ENCODE data around the gene MOGAT3.

DNA sequence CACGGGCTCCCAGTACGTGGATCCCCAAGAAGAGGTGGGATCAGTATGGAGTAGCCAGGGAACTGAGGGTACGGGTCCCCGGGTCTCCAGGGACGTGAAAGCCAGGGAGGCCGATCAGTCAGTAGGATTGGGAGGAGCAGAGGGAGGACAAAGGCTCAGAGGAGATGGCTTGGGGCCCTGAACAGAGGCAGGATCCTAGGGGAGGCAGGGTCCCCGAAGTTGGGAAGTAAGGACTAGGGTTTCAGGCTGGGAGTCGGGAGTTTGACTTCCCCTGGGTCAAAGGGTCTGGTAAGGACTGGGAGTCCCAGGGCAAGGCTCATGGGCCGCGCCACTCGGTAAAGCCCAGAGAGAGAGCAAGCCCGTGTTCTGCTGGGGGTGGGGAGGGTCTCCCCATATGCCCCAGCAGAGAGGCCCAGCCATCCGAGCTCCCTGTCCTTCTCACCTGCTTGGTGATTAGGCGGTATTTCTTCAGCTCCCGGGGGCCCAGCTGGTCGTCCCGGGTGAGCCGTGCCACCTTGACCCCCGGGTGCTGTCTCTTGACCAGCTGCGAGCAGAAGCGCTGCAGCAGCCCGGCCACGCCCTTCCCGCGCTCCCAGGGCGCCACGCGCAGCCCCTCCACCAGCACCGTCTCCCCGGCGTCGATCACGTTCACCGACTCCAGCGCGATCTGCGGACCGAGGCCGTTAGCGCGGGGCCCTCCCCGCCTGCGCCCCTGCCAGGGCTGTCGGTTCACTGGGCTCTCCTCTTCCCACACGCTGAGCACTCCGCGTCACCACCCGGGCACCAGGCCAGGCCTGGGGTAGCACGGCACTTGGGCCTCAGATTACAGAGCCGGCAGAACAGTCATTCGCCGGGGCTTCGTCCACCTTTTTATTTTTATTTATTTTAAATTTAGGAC, 27.7 kb downstream of the MOGAT3 start:
- TF ChIP-seq GATA3 (IDR thresholded peaks at IDR 0.05; ENCODE audit: low read depth, low read length) = no peak
- TF ChIP-seq GATA2 (IDR thresholded peaks at IDR 0.05; ENCODE audit: low read depth, low read length) = no peak

All from SH-SY5Y (cell line).